IPS DF 4.7 (cell line): ENCODE measurements around the gene ZNF548.
A peak's percentile ranks its signal among the peaks of the same experiment; 100 is the strongest.

Experiments
- DNase-seq: peaks from one replicate; pipeline ENCODE4 v3.0.0-alpha.2; 2013; ENCODE audit warnings: low spot score; ENCODE audit errors: extremely low read depth

ZNF548 gene

GRCh38 chr19:57398868-57399267, 9.2 kb downstream of the ZNF548 start:
- DNase-seq: no peak

GRCh38 chr19:57403737-57404563, 14.3 kb downstream of the ZNF548 start:
- no peak for DNase-seq

DNA sequence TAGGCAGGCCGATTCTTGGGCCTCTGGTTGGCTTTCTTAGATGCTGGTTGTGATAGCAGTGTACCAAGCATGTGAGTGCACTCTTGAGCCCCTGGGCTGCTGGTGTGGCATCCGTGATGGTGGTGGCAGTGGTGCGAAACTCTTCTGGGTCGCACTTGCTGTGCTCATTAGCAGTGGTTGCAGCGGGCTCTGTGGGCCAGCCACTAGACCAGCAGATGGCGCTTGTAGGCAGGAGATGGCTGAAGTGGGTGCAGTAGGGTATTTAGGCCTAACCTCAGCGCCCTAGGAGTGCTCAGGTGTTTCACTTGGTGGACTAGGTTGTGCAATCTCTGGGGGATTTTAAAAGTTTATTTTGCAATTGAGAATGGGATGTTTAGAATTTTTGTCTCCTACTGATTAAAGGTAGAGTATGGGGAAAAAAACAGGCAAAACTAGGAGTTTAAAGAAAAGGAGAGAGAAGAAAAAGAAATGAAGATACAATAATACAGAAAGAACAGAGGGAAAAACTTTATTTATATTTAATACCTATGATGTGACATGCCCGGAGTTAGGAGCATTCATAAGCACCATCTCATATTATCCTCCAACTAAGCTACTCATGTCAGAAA, 17.0 kb downstream of the ZNF548 start:
- no peak for DNase-seq

DNA sequence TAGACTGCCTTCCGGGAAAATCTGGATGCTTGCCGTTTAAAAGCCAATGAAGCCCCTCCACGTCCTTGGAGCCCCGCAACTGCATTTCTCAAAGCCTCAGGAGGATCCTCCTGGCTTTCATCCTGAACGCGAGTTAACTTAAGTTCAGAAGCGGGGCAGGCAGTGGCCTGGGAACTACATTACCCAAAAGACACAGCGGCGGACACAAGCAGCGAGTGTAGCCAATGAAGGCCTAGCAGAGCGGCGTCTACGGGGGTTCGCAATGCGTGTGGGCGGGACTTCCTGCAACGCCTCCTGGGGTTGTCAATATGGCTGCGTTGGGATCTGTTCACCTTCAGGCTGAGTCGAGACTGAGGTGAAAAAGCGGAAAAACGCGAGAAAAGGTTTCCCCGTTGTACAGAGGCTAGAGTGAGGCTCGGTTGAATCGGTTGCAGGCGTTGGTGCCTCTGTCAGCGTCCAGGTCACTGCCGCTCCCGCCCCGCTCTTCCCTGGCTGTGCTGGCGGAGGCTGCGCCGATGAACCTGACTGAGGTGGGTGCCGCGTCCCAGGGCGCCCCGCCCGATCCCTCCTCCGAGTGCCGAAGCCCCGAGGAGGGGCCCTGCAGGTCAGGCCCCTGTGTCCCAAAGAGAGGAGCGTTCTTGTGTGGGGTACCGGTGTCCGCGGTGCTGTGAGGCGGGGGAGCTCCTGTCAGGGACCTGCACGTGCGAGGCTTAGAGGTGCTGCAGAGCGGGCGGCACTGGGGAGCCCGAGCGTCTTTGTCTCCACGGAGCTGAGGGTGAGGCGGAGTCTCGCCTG, 21.4 kb downstream of the ZNF548 start, which contains the start of gene ZNF17:
TSS of gene ZNF17 (plus strand) at position 285 of the 795 bp plus-strand sequence. CDS start 2,455 bp downstream, outside the sequence.
- DNase-seq: no peak

GRCh38 chr19:57419439-57419838, 29.8 kb downstream of the ZNF548 start:
- no peak for DNase-seq

DNA sequence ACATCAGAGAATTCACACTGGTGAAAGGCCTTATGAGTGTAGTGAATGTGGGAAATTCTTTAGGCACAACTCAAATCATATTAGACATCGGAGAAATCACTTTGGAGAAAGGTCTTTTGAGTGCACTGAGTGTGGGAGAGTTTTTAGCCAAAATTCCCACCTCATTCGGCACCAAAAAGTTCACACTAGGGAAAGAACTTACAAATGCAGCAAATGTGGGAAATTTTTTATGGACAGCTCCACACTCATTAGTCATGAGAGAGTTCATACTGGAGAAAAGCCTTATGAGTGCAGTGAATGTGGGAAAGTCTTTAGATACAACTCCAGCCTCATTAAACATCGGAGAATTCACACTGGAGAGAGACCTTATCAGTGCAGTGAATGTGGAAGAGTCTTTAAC, 31.4 kb downstream of the ZNF548 start:
- DNase-seq: no peak

DNA sequence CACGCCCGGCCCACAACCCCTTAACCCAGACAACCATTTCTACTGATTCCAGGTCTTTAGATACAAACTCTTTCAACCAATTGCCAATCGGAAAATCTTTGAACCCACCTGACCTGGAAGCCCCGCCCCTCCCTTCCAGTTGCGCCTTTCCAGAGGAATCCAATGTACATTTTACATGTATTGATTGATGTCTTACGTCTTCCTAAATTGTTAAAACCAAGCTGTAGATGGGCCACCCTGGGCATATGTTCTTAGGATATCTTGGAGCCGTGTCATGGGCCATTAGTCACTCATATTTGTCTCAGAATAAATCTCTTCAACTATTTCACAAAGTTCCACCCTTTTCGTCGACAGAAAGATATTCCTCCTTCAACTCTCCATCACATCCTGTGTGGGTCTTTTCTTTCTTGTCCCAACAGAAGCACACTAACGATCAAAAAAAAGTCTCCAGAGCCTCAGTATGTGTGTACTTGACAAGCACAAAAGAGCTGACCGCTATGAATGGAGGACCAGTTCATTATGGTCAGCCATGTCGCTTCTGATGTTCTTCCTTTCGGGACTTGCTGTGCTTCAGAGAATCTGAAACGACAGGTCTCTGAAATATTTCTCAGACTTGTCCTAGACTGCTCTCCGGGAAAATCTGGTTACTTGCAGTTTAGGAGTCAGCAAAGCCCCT, 44.9 kb downstream of the ZNF548 start:
- DNase-seq: no peak

DNA sequence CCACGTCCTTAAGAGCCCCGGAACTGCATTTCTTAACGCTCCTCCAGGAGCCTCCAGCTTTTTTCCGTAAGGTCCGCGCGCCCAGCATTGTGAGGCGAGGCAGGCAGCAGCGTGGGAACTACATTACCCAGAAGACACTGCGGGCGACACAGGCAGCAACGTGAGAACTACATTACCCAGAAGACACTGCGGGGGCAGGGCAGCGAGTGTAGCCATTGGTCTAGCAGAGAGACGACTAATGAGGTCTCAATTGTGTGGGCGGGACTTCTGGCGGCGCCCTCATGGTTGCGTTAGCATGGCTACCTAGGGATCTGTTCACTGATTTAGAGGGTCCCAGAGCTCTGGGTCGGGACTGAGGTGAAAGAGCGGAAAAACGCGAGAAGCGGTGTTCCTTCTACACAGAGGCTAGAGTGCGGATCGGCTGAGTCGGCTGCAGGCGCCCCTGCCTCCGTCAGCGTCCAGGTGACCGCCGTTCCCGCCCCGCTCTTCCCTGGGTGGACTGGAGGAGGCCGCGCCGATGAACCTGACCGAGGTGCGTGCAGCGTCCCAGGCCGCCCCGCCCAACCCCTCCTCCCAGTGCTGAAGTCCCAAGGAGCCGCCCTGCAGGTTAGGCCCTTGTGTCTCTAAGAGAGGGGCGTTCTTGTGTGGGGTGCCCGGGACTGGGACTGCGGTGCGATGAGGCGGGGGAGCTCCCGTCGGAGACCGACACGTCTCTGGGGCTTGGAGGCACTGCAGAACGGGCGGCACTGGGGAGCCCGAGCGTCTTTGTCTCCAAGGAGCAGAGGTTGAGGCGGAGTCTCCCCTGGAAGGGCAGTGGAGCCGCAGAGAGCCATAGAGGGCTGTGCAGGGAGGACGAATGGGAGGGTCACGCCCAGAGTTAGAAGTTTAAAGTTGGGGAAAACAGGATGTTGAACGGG, 45.7 kb downstream of the ZNF548 start, which contains the start of gene ZNF749:
TSS of gene ZNF749 (plus strand) at position 264 of the 917 bp plus-strand sequence. CDS start at position 518, 254 bp downstream.
- peak; percentile 96 for DNase-seq

DNA sequence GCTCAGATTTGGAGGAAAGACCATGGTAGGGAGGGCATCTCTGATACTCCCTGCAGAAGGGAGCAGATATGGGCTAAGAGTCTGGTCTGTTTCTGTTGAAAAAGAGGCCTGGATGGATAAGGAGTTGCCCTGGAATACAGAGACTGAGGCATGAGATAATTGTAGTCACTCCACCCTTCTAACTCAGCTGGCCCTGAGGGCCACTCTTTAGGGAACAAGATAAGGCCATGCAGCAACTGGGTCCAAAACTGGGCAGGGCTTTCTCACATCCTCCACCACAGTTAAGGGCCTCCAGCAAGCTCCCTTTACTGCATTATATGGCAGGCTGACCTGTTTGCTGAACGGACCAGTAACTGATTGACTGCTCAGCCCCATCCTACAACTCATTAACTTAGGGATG, 46.8 kb downstream of the ZNF548 start:
- no peak for DNase-seq

DNA sequence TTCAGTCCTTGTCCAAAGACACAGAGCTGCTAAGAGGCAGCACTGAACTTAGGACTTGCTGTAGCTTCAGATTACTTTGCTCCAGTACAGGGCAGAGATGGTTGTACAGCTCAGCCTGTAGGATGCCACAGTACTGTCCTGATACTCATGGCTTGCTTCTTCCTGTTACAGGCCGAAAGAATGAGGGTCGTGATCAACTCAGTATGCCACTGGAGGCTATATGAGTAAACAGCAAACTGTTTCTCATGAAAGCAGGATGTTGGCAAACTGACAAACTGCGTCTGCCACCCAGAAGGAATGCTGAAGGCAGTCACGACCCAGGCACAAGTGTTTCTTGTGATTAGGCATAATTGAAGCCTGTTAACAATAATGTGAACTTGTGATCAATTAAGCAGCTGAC, 48.3 kb downstream of the ZNF548 start:
- no peak for DNase-seq

DNA sequence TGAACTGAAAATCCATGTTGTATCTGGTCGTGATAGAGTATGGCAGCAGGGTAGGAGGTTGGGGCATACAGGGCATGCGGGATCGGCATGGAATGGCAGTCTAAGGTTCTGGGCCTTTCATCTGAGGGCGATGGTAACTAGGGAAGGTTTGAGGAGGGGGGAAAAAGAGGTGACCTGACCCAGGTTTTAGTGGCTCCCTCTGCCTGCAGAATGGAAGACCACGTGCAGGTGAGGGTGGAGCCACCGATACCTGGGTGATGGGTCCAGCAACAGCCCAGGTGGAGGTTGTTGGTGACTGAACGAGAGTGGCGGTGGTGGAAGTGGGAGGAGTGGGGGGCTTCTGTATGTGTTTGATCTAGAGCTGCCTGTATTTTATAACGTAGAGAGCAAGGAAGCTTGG, 49.3 kb downstream of the ZNF548 start:
- no peak for DNase-seq

DNA sequence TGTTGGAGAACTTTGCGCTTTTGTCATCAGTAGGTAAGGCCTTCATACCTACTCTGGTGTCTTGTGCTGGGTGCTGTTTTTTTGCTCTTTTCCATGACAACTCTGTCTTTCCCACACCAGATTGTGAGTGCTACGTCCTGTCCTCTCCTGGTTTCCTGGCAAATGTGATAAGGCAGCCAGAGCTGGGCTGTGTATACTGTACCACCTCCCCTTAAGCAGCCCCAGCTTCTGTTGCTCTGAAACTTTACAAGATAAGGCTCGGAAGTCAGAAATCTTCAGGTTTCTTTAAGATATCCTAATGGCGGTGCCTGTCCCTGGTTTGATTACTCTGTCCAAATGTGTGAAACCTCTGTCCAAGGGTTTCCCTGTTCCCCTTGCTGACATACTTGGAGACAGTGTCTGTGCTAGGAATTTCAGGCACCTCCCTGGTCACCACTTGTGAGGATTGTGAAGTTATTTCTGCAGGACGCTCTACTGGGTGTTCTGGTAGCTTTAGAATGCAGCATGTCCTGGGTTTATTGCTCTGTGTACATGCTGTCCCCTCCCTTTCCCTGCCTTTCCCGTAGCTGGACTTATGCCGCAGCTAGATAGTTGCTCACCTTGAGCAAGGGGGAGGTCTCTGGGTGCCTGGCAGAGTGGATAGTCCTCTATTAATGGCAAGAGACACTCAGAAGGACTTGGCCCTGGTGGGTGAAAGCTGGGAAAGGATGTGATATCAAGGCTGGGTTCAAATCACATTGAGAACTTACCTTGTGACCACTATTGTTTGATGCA, 52.5 kb downstream of the ZNF548 start:
- DNase-seq: no peak

- DNase-seq: no peak
Observed at GRCh38 chr19:57443121-57443696, 53.6 kb downstream of the ZNF548 start.

- no peak for DNase-seq
Observed at GRCh38 chr19:57452307-57452706, 62.7 kb downstream of the ZNF548 start.
